GM13977 (cell line): Measurements from ENCODE around the gene MEIS2.

Experiments used
- DNase-seq: peaks from one replicate; pipeline ENCODE4 v3.0.0; 2012; ENCODE audit warnings: low spot score
- in situ Hi-C: fragments of 300-500 bp; cut with MboI; formaldehyde crosslinking; loops from one replicate; pipeline ENCODE4 v1.12.0; 2022; ENCODE audit warnings: low sequenced_read_pairs, low pct_unique_long_range_greater_than_20kb, mixed read lengths, inconsistent platforms; ENCODE audit not compliant: unreplicated experiment
- TF ChIP-seq, protein P1 (sequence below): IDR thresholded peaks from 2 replicates; pipeline ENCODE4 v1.5.1; 2012; ENCODE audit warnings: mild to moderate bottlenecking, control low read depth; ENCODE audit not compliant: insufficient read depth; ENCODE audit errors: extremely low read depth, missing control alignments

Gene MEIS2

DNA sequence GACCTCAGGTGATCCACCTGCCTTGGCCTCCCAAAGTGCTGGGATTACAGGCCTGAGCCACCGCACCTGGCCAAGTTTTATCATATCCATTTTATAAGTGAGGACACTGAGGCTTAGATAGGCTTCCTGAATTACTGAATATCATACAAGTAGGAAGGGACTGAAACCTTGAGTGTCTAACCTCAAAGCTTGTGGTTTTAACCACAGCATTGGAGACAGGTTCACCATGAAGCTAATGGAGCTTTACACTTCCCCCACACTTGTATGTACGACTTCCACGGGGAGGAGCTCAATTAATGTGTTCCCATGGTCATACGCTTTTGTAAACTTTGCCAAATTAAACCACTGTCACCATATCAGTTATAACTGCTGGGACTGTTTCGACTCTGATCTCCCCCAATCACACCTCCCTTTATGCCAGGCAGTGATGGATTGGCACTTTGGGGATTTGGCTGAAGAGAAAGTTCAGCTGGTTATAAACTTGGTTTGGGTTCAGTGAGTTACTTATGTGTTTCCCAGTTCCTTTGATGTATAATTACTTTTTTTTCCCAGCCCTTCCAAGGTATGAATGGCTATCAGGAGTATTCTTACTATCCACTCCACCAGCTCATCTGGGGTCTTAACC, 38.4 kb upstream of the MEIS2 start:
- DNase-seq = no peak
- TF ChIP-seq, protein P1, sequence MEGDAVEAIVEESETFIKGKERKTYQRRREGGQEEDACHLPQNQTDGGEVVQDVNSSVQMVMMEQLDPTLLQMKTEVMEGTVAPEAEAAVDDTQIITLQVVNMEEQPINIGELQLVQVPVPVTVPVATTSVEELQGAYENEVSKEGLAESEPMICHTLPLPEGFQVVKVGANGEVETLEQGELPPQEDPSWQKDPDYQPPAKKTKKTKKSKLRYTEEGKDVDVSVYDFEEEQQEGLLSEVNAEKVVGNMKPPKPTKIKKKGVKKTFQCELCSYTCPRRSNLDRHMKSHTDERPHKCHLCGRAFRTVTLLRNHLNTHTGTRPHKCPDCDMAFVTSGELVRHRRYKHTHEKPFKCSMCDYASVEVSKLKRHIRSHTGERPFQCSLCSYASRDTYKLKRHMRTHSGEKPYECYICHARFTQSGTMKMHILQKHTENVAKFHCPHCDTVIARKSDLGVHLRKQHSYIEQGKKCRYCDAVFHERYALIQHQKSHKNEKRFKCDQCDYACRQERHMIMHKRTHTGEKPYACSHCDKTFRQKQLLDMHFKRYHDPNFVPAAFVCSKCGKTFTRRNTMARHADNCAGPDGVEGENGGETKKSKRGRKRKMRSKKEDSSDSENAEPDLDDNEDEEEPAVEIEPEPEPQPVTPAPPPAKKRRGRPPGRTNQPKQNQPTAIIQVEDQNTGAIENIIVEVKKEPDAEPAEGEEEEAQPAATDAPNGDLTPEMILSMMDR = no peak
- in situ Hi-C loops = no loop called here

GRCh38 chr15:37137221-37137620, 36.9 kb upstream of the MEIS2 start:
- TF ChIP-seq, protein P1 = no peak
- in situ Hi-C loops = no loop called here
- no peak for DNase-seq

GRCh38 chr15:37136666-37137065, 36.3 kb upstream of the MEIS2 start:
- DNase-seq = no peak
- TF ChIP-seq, protein P1 = no peak
- in situ Hi-C loops = no loop called here

GRCh38 chr15:37135225-37135624, 34.9 kb upstream of the MEIS2 start:
- DNase-seq = no peak
- in situ Hi-C loops = no loop called here
- TF ChIP-seq, protein P1 = peak; percentile 31

- in situ Hi-C loops = no loop called here
- TF ChIP-seq, protein P1 = peak; percentile 47
- no peak for DNase-seq
Measured at GRCh38 chr15:37134699-37135131, 34.4 kb upstream of the MEIS2 start.

DNA sequence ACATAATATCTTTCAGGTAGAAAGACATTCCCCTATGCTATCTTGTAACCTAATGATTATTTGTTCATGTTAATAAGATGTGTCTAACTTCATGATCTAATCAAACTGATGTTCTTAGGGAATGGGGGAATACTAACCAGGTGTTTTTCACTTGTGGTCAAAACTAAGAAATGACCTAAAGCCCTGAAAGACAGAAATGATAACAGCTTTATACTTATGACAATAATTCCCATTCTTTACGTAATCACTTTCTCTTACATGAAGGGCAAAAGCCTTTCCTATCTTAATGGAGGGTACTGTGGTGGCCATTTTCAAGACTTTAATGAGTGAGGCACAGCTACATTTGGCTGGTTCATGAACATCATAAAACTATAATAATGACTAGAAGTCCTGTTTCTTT, 33.9 kb upstream of the MEIS2 start:
- DNase-seq = no peak
- TF ChIP-seq, protein P1 = no peak
- in situ Hi-C loops = no loop called here
